Suprapubic skin (tissue), 4 donors: ENCODE measurements around the gene LLGL1. TPM values are rescaled to one million over a fixed set of nuclear protein-coding genes. Genes with fewer than 3 reads are reported as not detected.
A peak's percentile ranks its signal among the peaks of the same experiment; 100 is the strongest.

Experiments
- DNase-seq, 2 donors: peaks; one replicate each; pipeline ENCODE4 v3.0.0-alpha.2; 2019; ENCODE audit warnings: low spot score in 2 of 2
- H3K27ac ChIP-seq: fragments of 200-600 bp; sonication (generic); one replicate; pipeline ENCODE4 v1.5.1; 2019
- H3K27me3 ChIP-seq: fragments of 200-600 bp; sonication (generic); one replicate; pipeline ENCODE4 v1.5.1; 2019
- H3K36me3 ChIP-seq: fragments of 200-600 bp; sonication (generic); one replicate; pipeline ENCODE4 v1.5.1; 2019
- H3K4me1 ChIP-seq: fragments of 200-600 bp; sonication (generic); one replicate; pipeline ENCODE4 v1.5.1; 2019
- H3K4me3 ChIP-seq: fragments of 200-600 bp; sonication (generic); one replicate; pipeline ENCODE4 v1.5.1; 2019; ENCODE audit warnings: mild to moderate bottlenecking
- H3K9me3 ChIP-seq: fragments of 200-600 bp; sonication (generic); one replicate; pipeline ENCODE4 v1.5.1; 2019
- EP300 ChIP-seq: sonication (generic); formaldehyde crosslinking; IDR thresholded peaks from one replicate; pipeline ENCODE4 v1.6.1; 2017; ENCODE audit warnings: antibody characterized with exemption
- POLR2A ChIP-seq, 2 donors: fragments of 450-650 bp; IDR thresholded peaks; one replicate each; pipeline ENCODE4 v1.6.1; 2017; ENCODE audit warnings: antibody characterized with exemption in 2 of 2, mild to moderate bottlenecking in 2 of 2, moderate library complexity in 2 of 2
- POLR2AphosphoS5 ChIP-seq, 3 donors: sonication (generic); formaldehyde crosslinking; IDR thresholded peaks; one replicate each; pipeline ENCODE4 v1.6.1; 2017; ENCODE audit warnings: antibody characterized with exemption in 3 of 3
- WGBS: methylation state at CpG from one replicate; pipeline ENCODE4 v1.1.5; 2018; 5-methylcytosine and 5-hydroxymethylcytosine counted together
- total RNA-seq, 4 donors: library from RNA; depleted of rRNA; stranded (reverse); fragments of >200 nt; gene quantifications; one replicate each; pipeline ENCODE4 v1.1.0, GENCODE V29; 2016
- TF ChIP-seq, protein P1 (sequence below), 2 donors: fragments of 200-600 bp in 1 of 2; fragments of 450-650 bp in 1 of 2; sonication (generic) in 1 of 2; IDR thresholded peaks; one replicate each; pipeline ENCODE4 v1.5.1; 2016 to 2019; ENCODE audit warnings: antibody characterized with exemption in 2 of 2, mild to moderate bottlenecking in 1 of 2, moderate library complexity in 1 of 2

The LLGL1 gene
- total RNA-seq, 4 donors from 2014 or later: 27.7 to 37.1 (median 32.8) TPM

GRCh38 chr17:18184143-18185031, 41.0 kb upstream of the LLGL1 start:
- peak; percentile 80 to 88 for DNase-seq
- peak overlapping the region; percentile 97 for H3K27ac ChIP-seq
- peak in 1 of 3 donors; percentile 49 for TF ChIP-seq POLR2AphosphoS5 (IDR thresholded peaks at IDR 0.05)
- TF ChIP-seq, protein P1, sequence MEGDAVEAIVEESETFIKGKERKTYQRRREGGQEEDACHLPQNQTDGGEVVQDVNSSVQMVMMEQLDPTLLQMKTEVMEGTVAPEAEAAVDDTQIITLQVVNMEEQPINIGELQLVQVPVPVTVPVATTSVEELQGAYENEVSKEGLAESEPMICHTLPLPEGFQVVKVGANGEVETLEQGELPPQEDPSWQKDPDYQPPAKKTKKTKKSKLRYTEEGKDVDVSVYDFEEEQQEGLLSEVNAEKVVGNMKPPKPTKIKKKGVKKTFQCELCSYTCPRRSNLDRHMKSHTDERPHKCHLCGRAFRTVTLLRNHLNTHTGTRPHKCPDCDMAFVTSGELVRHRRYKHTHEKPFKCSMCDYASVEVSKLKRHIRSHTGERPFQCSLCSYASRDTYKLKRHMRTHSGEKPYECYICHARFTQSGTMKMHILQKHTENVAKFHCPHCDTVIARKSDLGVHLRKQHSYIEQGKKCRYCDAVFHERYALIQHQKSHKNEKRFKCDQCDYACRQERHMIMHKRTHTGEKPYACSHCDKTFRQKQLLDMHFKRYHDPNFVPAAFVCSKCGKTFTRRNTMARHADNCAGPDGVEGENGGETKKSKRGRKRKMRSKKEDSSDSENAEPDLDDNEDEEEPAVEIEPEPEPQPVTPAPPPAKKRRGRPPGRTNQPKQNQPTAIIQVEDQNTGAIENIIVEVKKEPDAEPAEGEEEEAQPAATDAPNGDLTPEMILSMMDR (IDR thresholded peaks at IDR 0.05): no peak
- peak overlapping the region; percentile 95 for H3K4me3 ChIP-seq
- no peaks in the 10 kb centered on the region for H3K9me3 ChIP-seq
- H3K4me1 ChIP-seq: peaks cover 68% of the 10 kb centered on the region
- under 1% methylated on average over 51 of the region's 92 CpGs for WGBS
- H3K27me3 ChIP-seq: no peaks in the 10 kb centered on the region
- H3K36me3 ChIP-seq: no peaks in the 10 kb centered on the region

DNA sequence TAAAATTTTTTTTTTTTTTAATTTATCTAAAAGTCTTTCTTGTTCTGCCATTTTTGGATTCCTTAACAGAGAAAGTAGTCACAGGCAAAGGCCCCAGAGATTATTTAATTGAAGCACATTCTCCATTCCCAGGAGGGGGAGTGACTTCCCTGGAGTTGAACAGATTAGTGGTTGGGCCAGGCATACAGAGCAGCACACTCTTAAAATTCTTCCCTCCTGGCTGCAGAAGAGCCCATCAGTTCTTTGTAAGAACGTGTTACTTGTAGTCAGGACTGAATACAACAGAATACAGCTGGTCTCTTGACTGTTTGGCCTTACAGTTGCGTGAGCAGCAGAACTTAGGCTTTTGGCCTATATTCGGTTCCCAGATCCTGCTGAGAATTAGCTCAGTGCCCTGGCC, 40.0 kb upstream of the LLGL1 start:
- peak overlapping the region; percentile 95 for H3K4me3 ChIP-seq
- H3K27ac ChIP-seq: peak overlapping the region; percentile 97

GRCh38 chr17:18185832-18186626, 39.4 kb upstream of the LLGL1 start:
- H3K4me3 ChIP-seq: peak overlapping the region; percentile 95
- WGBS: 49% methylated on average over 10 of the region's 10 CpGs
- no peaks in the 10 kb centered on the region for H3K9me3 ChIP-seq
- H3K4me1 ChIP-seq: peaks cover 83% of the 10 kb centered on the region
- peak overlapping the region; percentile 97 for H3K27ac ChIP-seq
- H3K27me3 ChIP-seq: no peaks in the 10 kb centered on the region
- no peak for DNase-seq
- H3K36me3 ChIP-seq: no peaks in the 10 kb centered on the region
- no peak for TF ChIP-seq POLR2A (IDR thresholded peaks at IDR 0.05)
- TF ChIP-seq, protein P1 (IDR thresholded peaks at IDR 0.05): no peak
- TF ChIP-seq POLR2AphosphoS5 (IDR thresholded peaks at IDR 0.05): no peak
- no peak for TF ChIP-seq EP300

More for the DNA sequence above, 40.0 kb upstream of the LLGL1 start:
- DNase-seq: no peak
- H3K27me3 ChIP-seq: no peaks in the 10 kb centered on the region
- H3K9me3 ChIP-seq: no peaks in the 10 kb centered on the region
- no peaks in the 10 kb centered on the region for H3K36me3 ChIP-seq
- TF ChIP-seq, protein P1 (IDR thresholded peaks at IDR 0.05): no peak
- TF ChIP-seq EP300 (no peak), POLR2A (IDR thresholded peaks at IDR 0.05) (no peak), POLR2AphosphoS5 (IDR thresholded peaks at IDR 0.05) (no peak)
- H3K4me1 ChIP-seq: peaks cover 77% of the 10 kb centered on the region
- 12% methylated on average over 3 of the region's 3 CpGs for WGBS

GRCh38 chr17:18186627-18186982, 38.8 kb upstream of the LLGL1 start:
- DNase-seq: no peak
- H3K9me3 ChIP-seq: no peaks in the 10 kb centered on the region
- no peaks in the 10 kb centered on the region for H3K27me3 ChIP-seq
- H3K36me3 ChIP-seq: no peaks in the 10 kb centered on the region
- WGBS: 9% methylated on average over 1 of the region's 1 CpG
- TF ChIP-seq, protein P1 (IDR thresholded peaks at IDR 0.05): no peak
- TF ChIP-seq POLR2AphosphoS5 (IDR thresholded peaks at IDR 0.05): no peak
- TF ChIP-seq POLR2A (IDR thresholded peaks at IDR 0.05): no peak
- TF ChIP-seq EP300: no peak
- H3K4me3 ChIP-seq: peak overlapping the region; percentile 95
- peak overlapping the region; percentile 97 for H3K27ac ChIP-seq
- peaks cover 83% of the 10 kb centered on the region for H3K4me1 ChIP-seq

- Histone ChIP-seq H3K36me3 (no peaks in the 10 kb centered on the region), H3K27ac (peak overlapping the region; percentile 97), H3K27me3 (no peaks in the 10 kb centered on the region), H3K9me3 (no peaks in the 10 kb centered on the region), H3K4me3 (peak overlapping the region; percentile 95), H3K4me1 (peaks cover 83% of the 10 kb centered on the region)
- no peak for DNase-seq
- no peak for TF ChIP-seq POLR2AphosphoS5 (IDR thresholded peaks at IDR 0.05)
- TF ChIP-seq POLR2A (IDR thresholded peaks at IDR 0.05): no peak
- TF ChIP-seq, protein P1 (IDR thresholded peaks at IDR 0.05): no peak
- TF ChIP-seq EP300: no peak
- WGBS: 0% methylated on average over 1 of the region's 2 CpGs
These were observed 38.2 kb upstream of the LLGL1 start for GRCh38 chr17:18187226-18187625.
